GM12873 (cell line): Measurements from ENCODE around the gene NOS1AP.

Experiments
- CTCF ChIP-seq: IDR thresholded peaks from 2 replicates; pipeline ENCODE4 v1.5.1; 2012; ENCODE audit warnings: low read depth, mild to moderate bottlenecking, moderate library complexity, low read length, control low read depth; ENCODE audit not compliant: insufficient read depth; ENCODE audit errors: missing control alignments

Gene NOS1AP

DNA sequence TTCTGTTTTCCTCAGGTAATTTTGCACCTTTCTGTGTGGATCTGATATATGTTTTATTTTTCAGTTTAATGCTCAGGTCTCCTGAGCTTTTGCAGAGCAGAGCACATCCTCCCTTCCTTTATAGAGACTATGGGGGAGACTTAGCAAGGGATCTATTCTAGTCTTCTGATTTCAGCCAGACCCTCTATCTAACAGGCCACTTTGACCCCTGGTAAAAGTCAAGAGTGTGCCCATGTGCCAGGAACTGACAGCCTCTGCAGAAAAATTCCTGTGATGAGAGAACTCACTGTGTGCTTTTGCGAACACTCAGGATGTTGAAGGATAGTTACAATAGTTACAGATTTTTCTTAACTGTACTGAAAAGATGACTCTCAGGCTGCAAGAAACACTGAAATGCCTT is 123.3 kb downstream of the NOS1AP start:
- TF ChIP-seq CTCF: no peak

- TF ChIP-seq CTCF: no peak
Measured at GRCh38 chr1:162193221-162193620, 123.7 kb downstream of the NOS1AP start.

DNA sequence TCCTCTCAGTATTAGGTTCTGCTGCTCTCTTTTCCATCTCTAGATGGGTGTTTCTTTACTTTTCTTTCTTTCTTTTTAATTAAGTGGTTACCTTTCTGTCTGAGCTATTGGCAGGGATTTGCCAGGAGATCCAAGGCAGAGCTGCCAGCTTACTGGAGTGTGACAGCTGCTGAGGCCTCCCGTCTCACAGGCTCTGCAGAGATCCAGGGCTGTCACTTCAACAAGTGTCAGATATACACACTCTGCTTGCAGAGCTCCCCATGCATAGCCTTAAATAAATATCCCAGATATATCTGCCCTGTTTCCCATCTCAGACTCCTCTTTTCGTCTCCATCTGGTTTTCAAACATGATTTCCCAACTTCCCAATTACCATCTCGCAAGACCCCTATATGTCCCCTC is 124.3 kb downstream of the NOS1AP start:
- no peak for TF ChIP-seq CTCF

DNA sequence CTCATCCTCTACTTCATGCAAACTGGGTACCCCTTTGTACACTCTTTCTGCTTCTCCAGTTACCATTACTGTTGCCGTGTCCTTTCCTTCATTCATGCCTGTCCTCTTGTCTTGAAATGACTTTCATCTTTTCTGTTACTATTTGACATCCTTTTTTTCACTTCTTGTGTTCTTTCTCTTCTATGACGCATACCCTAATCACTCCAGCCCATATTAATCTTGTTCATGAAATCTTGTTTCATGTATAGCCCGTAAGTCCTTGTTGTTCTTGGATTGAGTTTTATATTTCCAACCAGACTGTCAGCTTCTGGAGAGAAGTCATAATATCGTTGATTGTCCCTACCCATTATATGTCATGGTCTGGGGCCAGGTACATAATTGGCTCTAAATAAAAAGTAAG is 126.1 kb downstream of the NOS1AP start:
- no peak for TF ChIP-seq CTCF

DNA sequence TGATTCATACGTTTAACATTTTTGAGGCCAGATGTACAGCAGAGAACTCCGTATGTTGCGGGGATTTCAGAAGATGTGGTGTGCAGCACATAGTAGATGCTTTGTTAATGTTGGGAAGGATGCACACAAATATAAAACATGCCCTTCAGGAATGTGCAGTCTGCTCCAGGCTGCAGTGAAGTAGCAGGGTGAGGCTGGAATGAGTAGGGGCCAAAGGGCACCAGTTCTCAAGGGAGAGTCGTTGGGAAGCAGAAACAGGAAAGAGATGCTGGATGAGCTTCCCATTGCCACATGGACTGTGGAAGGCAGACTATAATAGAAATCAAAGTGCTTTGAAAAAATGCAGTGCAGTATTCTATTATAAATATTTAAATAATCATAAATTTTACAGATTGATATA is 126.9 kb downstream of the NOS1AP start:
- no peak for TF ChIP-seq CTCF

DNA sequence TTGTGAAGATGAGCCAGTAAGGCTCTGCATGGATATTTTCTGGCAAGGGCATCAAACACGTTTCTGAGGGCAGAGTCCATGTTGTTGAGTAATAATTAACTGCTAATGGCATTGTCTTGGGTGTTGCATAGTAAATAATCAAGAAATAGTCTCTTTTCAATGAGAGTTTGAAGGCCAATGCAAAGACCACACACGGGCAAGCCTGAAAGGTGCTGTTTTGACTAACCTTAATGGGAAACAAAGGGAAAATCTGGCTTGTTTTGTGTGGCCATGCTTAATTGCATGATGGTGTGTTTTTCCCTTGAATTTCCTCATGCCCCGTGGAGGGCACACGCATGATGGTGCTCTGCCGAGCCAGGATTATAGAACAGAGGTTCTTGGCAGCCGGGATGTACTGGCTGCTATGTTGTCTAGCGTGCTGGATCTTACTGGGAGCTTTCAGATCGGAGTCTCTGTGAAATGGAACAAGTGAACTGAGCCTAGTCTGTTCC is 127.6 kb downstream of the NOS1AP start:
- TF ChIP-seq CTCF: no peak

DNA sequence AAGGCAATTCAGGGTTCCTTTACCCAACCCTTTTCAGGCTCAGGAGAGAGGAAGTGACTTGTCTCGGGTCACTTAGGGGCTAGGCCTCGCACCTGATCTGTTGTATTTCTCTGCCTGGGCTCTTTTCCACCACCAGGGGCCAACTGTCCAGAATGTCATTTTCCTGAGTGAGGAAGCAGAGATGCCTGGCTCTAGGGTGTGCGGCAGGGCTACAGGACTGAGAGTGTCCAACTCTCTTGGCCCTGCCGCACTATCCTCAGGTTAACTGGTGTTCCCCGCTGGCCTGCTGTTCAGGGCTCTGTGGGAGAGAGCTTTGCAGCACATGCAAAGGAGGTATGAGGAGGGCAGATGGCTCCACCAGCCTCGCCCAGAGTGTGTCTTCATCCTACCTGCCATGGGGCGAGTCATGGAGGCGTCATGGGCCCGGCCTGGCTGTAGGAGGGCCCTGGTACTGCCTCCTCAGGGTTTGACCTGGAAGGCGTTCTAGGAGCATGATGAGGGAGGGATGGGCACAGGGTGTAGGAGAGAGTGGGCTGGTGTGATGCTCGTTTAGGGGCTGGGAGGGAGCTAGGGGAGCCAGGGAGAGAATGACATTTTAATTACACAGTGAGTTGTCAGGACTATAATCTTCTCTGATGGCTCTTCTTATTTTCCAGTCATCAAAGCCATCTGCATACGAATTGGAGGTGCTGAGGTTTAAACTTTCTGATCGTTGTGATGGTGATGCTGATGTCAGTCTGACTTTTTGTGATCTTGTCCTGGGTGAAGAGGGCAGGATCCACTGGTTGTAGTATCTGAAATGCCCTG is 128.3 kb downstream of the NOS1AP start:
- TF ChIP-seq CTCF: no peak
